ENCODE data around the gene PLPPR2.
"Not testable (repeated sequence)": the region's sequence is repeated elsewhere in the genome, so short reads cannot be mapped to it uniquely, and the experiment has no call there.

PLPPR2 gene

GRCh38 chr19:11338569-11339253 lies 16.5 kb upstream of the PLPPR2 start:
- Histone ChIP-seq H3K79me2 (ENCODE audit: insufficient read depth, low read length) (peaks cover 11% of the 10 kb centered on the region; the same call in 1 of the 2 replicates), H3K4me2 (ENCODE audit: low read depth, low read length, poor library complexity, severe bottlenecking) (peak overlapping the region; percentile 83), H3K27me3 (ENCODE audit: insufficient read depth, low read length, poor library complexity, severe bottlenecking) (no peaks in the 10 kb centered on the region), H3K4me3 (ENCODE audit: low read length, poor library complexity, severe bottlenecking) (peak overlapping the region; percentile 82), H3K9me2 (replicated peaks; ENCODE audit: low read depth, low read length) (no peaks in the 10 kb centered on the region), H3K4me1 (ENCODE audit: insufficient read depth, low read length, poor library complexity, severe bottlenecking) (peaks cover 27% of the 10 kb centered on the region), H2AFZ (ENCODE audit: low read length) (peak overlapping the region; percentile 75; the same call in 1 of the 2 replicates), H3K36me3 (ENCODE audit: insufficient read depth, low read length) (no peaks in the 10 kb centered on the region), H4K20me1 (ENCODE audit: insufficient read depth, low read length, poor library complexity, severe bottlenecking) (no peaks in the 10 kb centered on the region), H3K9me3 (ENCODE audit: insufficient read depth, low read depth, low read length) (no peaks in the 10 kb centered on the region), H3K9ac (ENCODE audit: low read depth, low read length, poor library complexity, severe bottlenecking) (peak overlapping the region; percentile 91), H3F3A (ENCODE audit: low read depth) (0 out of 2 replicates have a peak, but pooled peaks cover 3% of the 10 kb centered on the region)
- TF ChIP-seq, protein P1, sequence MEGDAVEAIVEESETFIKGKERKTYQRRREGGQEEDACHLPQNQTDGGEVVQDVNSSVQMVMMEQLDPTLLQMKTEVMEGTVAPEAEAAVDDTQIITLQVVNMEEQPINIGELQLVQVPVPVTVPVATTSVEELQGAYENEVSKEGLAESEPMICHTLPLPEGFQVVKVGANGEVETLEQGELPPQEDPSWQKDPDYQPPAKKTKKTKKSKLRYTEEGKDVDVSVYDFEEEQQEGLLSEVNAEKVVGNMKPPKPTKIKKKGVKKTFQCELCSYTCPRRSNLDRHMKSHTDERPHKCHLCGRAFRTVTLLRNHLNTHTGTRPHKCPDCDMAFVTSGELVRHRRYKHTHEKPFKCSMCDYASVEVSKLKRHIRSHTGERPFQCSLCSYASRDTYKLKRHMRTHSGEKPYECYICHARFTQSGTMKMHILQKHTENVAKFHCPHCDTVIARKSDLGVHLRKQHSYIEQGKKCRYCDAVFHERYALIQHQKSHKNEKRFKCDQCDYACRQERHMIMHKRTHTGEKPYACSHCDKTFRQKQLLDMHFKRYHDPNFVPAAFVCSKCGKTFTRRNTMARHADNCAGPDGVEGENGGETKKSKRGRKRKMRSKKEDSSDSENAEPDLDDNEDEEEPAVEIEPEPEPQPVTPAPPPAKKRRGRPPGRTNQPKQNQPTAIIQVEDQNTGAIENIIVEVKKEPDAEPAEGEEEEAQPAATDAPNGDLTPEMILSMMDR (conservative IDR thresholded peaks at IDR 0.05; ENCODE audit: low read length) = no peak
- TF ChIP-seq EZH2phosphoT487 (IDR thresholded peaks at IDR 0.05; ENCODE audit: borderline replicate concordance) = no peak

DNA sequence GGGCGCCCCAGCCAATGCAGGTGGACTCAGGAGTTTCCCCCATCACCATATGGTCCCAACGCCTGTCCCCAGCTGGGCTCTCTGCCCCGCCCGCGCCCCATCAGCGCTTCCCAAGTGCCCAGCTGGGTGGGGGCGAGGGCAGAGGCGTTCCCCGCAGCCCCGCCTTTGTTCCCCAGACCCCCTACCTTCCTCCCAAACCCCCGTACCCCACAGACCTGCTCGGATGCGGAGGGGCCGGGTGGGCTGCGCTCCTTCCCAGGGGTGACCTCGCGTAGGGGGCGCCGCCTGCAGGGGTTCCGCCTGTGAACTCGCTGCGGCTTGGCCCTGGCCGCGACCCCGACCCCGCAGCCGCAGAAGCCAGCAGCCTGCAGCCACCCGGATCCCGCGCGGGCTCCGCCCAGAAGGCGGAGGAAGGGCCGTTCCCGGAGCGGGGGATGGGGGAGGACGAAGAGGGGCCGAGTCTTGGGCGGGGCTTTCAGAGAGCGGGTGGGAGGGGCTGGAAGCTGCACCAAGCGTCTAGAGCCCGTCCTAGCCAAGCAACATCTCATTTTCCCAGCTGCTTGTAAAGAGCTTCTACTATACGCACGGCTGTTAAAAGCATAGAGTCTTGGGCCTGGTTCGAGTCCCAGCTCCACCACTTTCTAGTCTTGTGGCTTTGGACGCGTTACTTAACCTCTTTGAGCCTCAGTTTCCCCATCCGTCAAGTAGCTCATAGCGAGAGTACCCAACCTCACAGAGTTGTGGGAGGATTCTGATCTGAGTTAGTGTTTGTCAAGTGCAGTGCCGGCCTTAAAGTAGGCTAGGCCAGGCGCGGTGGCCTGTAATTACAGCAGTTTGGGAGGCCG lies 15.8 kb upstream of the PLPPR2 start, which contains the start of gene RAB3D:
Gene RAB3D, minus strand, starts transcription at position 404 of the 845 bp plus-strand sequence. CDS start 2,258 bp downstream, outside the sequence.
- peaks cover 7% of the 10 kb centered on the region for H3F3A ChIP-seq (ENCODE audit: low read depth)
- H3K36me3 ChIP-seq (ENCODE audit: insufficient read depth, low read length) = no peaks in the 10 kb centered on the region
- peaks cover 11% of the 10 kb centered on the region; the same call in 1 of the 2 replicates for H3K79me2 ChIP-seq (ENCODE audit: insufficient read depth, low read length)
- peaks cover 33% of the 10 kb centered on the region for H3K4me1 ChIP-seq (ENCODE audit: insufficient read depth, low read length, poor library complexity, severe bottlenecking)
- TF ChIP-seq, protein P1 (conservative IDR thresholded peaks at IDR 0.05; ENCODE audit: low read length) = no peak
- TF ChIP-seq EZH2phosphoT487 (IDR thresholded peaks at IDR 0.05; ENCODE audit: borderline replicate concordance) = no peak
- no peaks in the 10 kb centered on the region for H4K20me1 ChIP-seq (ENCODE audit: insufficient read depth, low read length, poor library complexity, severe bottlenecking)
- peak within 1 kb of the TSS; percentile 92 for H2AFZ ChIP-seq (ENCODE audit: low read length)
- peak within 1 kb of the TSS; percentile 91 for H3K9ac ChIP-seq (ENCODE audit: low read depth, low read length, poor library complexity, severe bottlenecking)
- no peaks in the 10 kb centered on the region for H3K9me3 ChIP-seq (ENCODE audit: insufficient read depth, low read depth, low read length)
- H3K9me2 ChIP-seq (replicated peaks; ENCODE audit: low read depth, low read length) = no peaks in the 10 kb centered on the region
- H3K27me3 ChIP-seq (ENCODE audit: insufficient read depth, low read length, poor library complexity, severe bottlenecking) = no peaks in the 10 kb centered on the region
- peak within 1 kb of the TSS; percentile 82 for H3K4me3 ChIP-seq (ENCODE audit: low read length, poor library complexity, severe bottlenecking)
- H3K4me2 ChIP-seq (ENCODE audit: low read depth, low read length, poor library complexity, severe bottlenecking) = peak within 1 kb of the TSS; percentile 83

- Histone ChIP-seq H3K9ac (ENCODE audit: low read depth, low read length, poor library complexity, severe bottlenecking) (peak overlapping the region; percentile 91), H2AFZ (ENCODE audit: low read length) (peak overlapping the region; percentile 92)
- not testable (repeated sequence) for H4K20me1 ChIP-seq (ENCODE audit: insufficient read depth, low read length, poor library complexity, severe bottlenecking)
These were observed 15.1 kb upstream of the PLPPR2 start for GRCh38 chr19:11340099-11340467.

More at GRCh38 chr19:11340099-11340467, 15.1 kb upstream of the PLPPR2 start:
- H3K9me2 ChIP-seq (replicated peaks; ENCODE audit: low read depth, low read length); H3K9me3 ChIP-seq (ENCODE audit: insufficient read depth, low read depth, low read length); H3F3A ChIP-seq (ENCODE audit: low read depth); H3K36me3 ChIP-seq (ENCODE audit: insufficient read depth, low read length); H3K27me3 ChIP-seq (ENCODE audit: insufficient read depth, low read length, poor library complexity, severe bottlenecking): not testable (repeated sequence)
- peak overlapping the region; percentile 83 for H3K4me2 ChIP-seq (ENCODE audit: low read depth, low read length, poor library complexity, severe bottlenecking)
- peaks cover 12% of the 10 kb centered on the region; the same call in 1 of the 2 replicates for H3K79me2 ChIP-seq (ENCODE audit: insufficient read depth, low read length)
- H3K4me1 ChIP-seq (ENCODE audit: insufficient read depth, low read length, poor library complexity, severe bottlenecking) = peaks cover 37% of the 10 kb centered on the region
- H3K4me3 ChIP-seq (ENCODE audit: low read length, poor library complexity, severe bottlenecking) = peak overlapping the region; percentile 82

Measured in Loucy (cell line).